Panc1 (cell line): Measurements from ENCODE around the gene CDH13. TPM values are rescaled to one million over a fixed set of nuclear protein-coding genes. Genes with fewer than 3 reads are reported as not detected.

Experiments used
- ATAC-seq: fragments of 200-7000 bp; cut with Tn5 transposase; 2 replicates; pipeline ENCODE4 v1.9.1; 2020; ENCODE audit warnings: mild to moderate bottlenecking, moderate library complexity
- BruUV-seq: library from RNA; stranded (reverse); fragments of 400-500 nt; replicated peaks from 2 replicates; lab custom pipeline; 2021; lab: Mats Ljungman, UMichigan
- CTCF ChIA-PET: fragments of 300-600 bp; sonication (Branson Sonifier 250); formaldehyde crosslinking; loops from one replicate; lab custom pipeline; 2022; ENCODE audit warnings: antibody characterized with exemption; lab: Charles Lee
- POLR2A ChIA-PET: fragments of 300-600 bp; sonication (Branson Sonifier 250); formaldehyde crosslinking; loops from one replicate; lab custom pipeline; 2022; ENCODE audit warnings: antibody characterized with exemption; lab: Charles Lee
- DNase-seq: peaks from one replicate; pipeline ENCODE4 v3.0.0-alpha.2; 2010; ENCODE audit warnings: low read depth, low spot score
- H3K27ac ChIP-seq: 2 replicates; pipeline ENCODE4 v1.5.1; 2011; ENCODE audit warnings: mild to moderate bottlenecking, low read length, inconsistent platforms
- H3K27me3 ChIP-seq: fragments of 200-500 bp; sonication (Bioruptor generic); 2 replicates; pipeline ENCODE4 v1.6.0; 2014; ENCODE audit warnings: low read length, inconsistent platforms; ENCODE audit not compliant: control insufficient read depth, insufficient read depth
- H3K36me3 ChIP-seq: fragments of 200-500 bp; sonication (Bioruptor generic); 2 replicates; pipeline ENCODE4 v1.5.1; 2014; ENCODE audit warnings: inconsistent platforms, mild to moderate bottlenecking, low read length, moderate library complexity; ENCODE audit not compliant: control insufficient read depth, insufficient read depth
- H3K4me1 ChIP-seq: 2 replicates; pipeline ENCODE4 v1.5.1; 2011; ENCODE audit warnings: inconsistent platforms, mild to moderate bottlenecking, low read length, moderate library complexity; ENCODE audit not compliant: control insufficient read depth, insufficient read depth
- H3K4me3 ChIP-seq, 2 experiments: 2 replicates each; pipeline ENCODE4 v1.5.1; 2011 to 2012; ENCODE audit warnings: low read depth in 2 of 2, low read length in 2 of 2, mild to moderate bottlenecking in 2 of 2, inconsistent platforms in 1 of 2, moderate library complexity in 1 of 2
- H3K9me3 ChIP-seq: fragments of 200-500 bp; sonication (Bioruptor generic); 2 replicates; pipeline ENCODE4 v1.5.1; 2014; ENCODE audit warnings: low read depth, mild to moderate bottlenecking, inconsistent platforms, low read length, moderate library complexity; ENCODE audit not compliant: control insufficient read depth, insufficient read depth
- CTCF ChIP-seq: fragments of 450-650 bp; IDR thresholded peaks from 2 replicates; pipeline ENCODE4 v1.5.1; 2017; ENCODE audit warnings: mild to moderate bottlenecking
- POLR2AphosphoS5 ChIP-seq: IDR thresholded peaks from 2 replicates; pipeline ENCODE4 v1.6.1; 2012; ENCODE audit warnings: mild to moderate bottlenecking, low read depth, low read length, moderate library complexity
- REST ChIP-seq, 2 experiments: IDR thresholded peaks; 2 replicates each; pipeline ENCODE4 v1.6.1; 2011 to 2012; ENCODE audit warnings: low read depth in 2 of 2, control low read depth in 1 of 2, low read length in 1 of 2, mild to moderate bottlenecking in 1 of 2, moderate library complexity in 1 of 2; ENCODE audit not compliant: insufficient read depth in 1 of 2
- SIN3A ChIP-seq: IDR thresholded peaks from 2 replicates; pipeline ENCODE4 v1.6.1; 2012; ENCODE audit warnings: low read depth, mild to moderate bottlenecking, low read length, moderate library complexity, borderline replicate concordance; ENCODE audit not compliant: insufficient read depth
- TCF7L2 ChIP-seq: IDR thresholded peaks from 2 replicates; pipeline ENCODE4 v1.6.1; 2011; ENCODE audit warnings: mild to moderate bottlenecking, low read depth, low read length, inconsistent platforms
- in situ Hi-C: cut with HindIII; loops from 2 replicates; pipeline ENCODE4 v1.10.0; 2016; ENCODE audit warnings: low sequenced_read_pairs, low pct_unique_long_range_greater_than_20kb
- intact Hi-C: fragments of 100-400 bp; cut with micrococcal nuclease; formaldehyde crosslinking; loops from one replicate; pipeline ENCODE4 v1.10.0; 2022; ENCODE audit not compliant: unreplicated experiment
- total RNA-seq: library from RNA; stranded (reverse); gene quantifications from one replicate; pipeline ENCODE4 v1.2.1, GENCODE V29; 2021; ENCODE audit not compliant: unreplicated experiment

Gene CDH13
- total RNA-seq, 1 experiment from 2014 or later: not detected

- H3K4me3 ChIP-seq: no peak overlapping the region
- TF ChIP-seq CTCF (no peak), REST (IDR thresholded peaks at IDR 0.05; ENCODE audit: insufficient read depth in 1 of 2, low read depth in 2 of 2, low read length in 1 of 2) (no peak), POLR2AphosphoS5 (no peak), SIN3A (no peak), TCF7L2 (no peak)
- no peaks in the 10 kb centered on the region for H3K27me3 ChIP-seq
- no peak for DNase-seq
- ChIA-PET CTCF (no interaction called here), POLR2A (no interaction called here)
- intact Hi-C loops (no loop called here), in situ Hi-C loops (no loop called here)
- no peaks in the 10 kb centered on the region for H3K4me1 ChIP-seq
- H3K9me3 ChIP-seq: no peaks in the 10 kb centered on the region
- H3K36me3 ChIP-seq: no peaks in the 10 kb centered on the region
- no peak for ATAC-seq
- no TSS peak for BruUV-seq
- no peak overlapping the region for H3K27ac ChIP-seq
Measured at GRCh38 chr16:83789642-83790401, 1163.1 kb downstream of the CDH13 start.

GRCh38 chr16:83791916-83792315 lies 1165.1 kb downstream of the CDH13 start:
- in situ Hi-C loops: no loop called here
- intact Hi-C loops: no loop called here
- Histone ChIP-seq H3K4me1 (no peaks in the 10 kb centered on the region), H3K27ac (no peak overlapping the region), H3K27me3 (no peaks in the 10 kb centered on the region), H3K9me3 (no peaks in the 10 kb centered on the region), H3K36me3 (no peaks in the 10 kb centered on the region), H3K4me3 (no peak overlapping the region)
- BruUV-seq: no TSS peak
- no peak for TF ChIP-seq POLR2AphosphoS5
- TF ChIP-seq REST (IDR thresholded peaks at IDR 0.05; ENCODE audit: insufficient read depth in 1 of 2, low read depth in 2 of 2, low read length in 1 of 2): no peak
- no peak for TF ChIP-seq CTCF
- TF ChIP-seq SIN3A: no peak
- TF ChIP-seq TCF7L2: no peak
- ATAC-seq: no peak
- ChIA-PET CTCF (no interaction called here), POLR2A (no interaction called here)
- DNase-seq: no peak
